Liver (tissue), 3 donors: ENCODE data around the gene MAIP1.

Source experiments
- FOXA1 ChIP-seq: IDR thresholded peaks from 2 replicates; pipeline ENCODE4 v1.6.1; 2016; ENCODE audit warnings: antibody characterized with exemption
- HNF4G ChIP-seq: IDR thresholded peaks from 2 replicates; pipeline ENCODE4 v1.6.1; 2016; ENCODE audit warnings: antibody characterized with exemption
- SP1 ChIP-seq: IDR thresholded peaks from 2 replicates; pipeline ENCODE4 v1.6.1; 2018; ENCODE audit warnings: antibody characterized with exemption, mild to moderate bottlenecking
- TAF1 ChIP-seq: conservative IDR thresholded peaks from 2 replicates; pipeline ENCODE4 v1.6.1; 2016; ENCODE audit warnings: antibody characterized with exemption, mild to moderate bottlenecking
- ZBTB33 ChIP-seq: IDR thresholded peaks from 2 replicates; pipeline ENCODE4 v1.6.1; 2016; ENCODE audit warnings: antibody characterized with exemption
- TF ChIP-seq, protein P1 (sequence below): fragments of 150-350 bp; IDR thresholded peaks from 2 replicates; pipeline ENCODE4 v1.5.1; 2017; ENCODE audit warnings: improper control_type of control experiment, low read depth, low read length; ENCODE audit not compliant: missing input control
- TF ChIP-seq, protein P2 (sequence below): IDR thresholded peaks from 2 replicates; pipeline ENCODE4 v1.6.1; 2016; ENCODE audit warnings: antibody characterized with exemption, mild to moderate bottlenecking
- donor health status: healthy.
- donor health status: healthy.

DNA sequence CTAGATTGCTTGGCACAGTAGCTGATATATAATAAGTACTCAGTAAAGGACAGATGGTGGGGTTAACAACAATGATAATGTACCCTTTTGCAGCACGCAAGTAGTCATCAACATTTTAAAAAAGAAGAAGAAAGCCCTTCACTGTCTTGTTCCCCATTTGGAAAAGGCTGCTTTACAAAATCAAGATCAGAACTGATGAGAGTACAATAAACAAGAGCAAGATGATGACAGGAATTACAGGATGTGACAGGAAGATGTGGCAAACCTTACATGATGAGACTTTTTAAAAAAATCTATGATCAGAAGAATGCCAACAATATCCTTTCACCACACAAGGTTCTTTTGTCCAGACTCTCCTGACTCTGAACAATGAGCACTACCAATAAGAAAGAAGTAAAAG, 9.2 kb upstream of the MAIP1 start:
- TF ChIP-seq, protein P1, sequence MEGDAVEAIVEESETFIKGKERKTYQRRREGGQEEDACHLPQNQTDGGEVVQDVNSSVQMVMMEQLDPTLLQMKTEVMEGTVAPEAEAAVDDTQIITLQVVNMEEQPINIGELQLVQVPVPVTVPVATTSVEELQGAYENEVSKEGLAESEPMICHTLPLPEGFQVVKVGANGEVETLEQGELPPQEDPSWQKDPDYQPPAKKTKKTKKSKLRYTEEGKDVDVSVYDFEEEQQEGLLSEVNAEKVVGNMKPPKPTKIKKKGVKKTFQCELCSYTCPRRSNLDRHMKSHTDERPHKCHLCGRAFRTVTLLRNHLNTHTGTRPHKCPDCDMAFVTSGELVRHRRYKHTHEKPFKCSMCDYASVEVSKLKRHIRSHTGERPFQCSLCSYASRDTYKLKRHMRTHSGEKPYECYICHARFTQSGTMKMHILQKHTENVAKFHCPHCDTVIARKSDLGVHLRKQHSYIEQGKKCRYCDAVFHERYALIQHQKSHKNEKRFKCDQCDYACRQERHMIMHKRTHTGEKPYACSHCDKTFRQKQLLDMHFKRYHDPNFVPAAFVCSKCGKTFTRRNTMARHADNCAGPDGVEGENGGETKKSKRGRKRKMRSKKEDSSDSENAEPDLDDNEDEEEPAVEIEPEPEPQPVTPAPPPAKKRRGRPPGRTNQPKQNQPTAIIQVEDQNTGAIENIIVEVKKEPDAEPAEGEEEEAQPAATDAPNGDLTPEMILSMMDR: no peak
- TF ChIP-seq TAF1: no peak
- TF ChIP-seq SP1: no peak
- no peak for TF ChIP-seq FOXA1
- TF ChIP-seq, protein P2, sequence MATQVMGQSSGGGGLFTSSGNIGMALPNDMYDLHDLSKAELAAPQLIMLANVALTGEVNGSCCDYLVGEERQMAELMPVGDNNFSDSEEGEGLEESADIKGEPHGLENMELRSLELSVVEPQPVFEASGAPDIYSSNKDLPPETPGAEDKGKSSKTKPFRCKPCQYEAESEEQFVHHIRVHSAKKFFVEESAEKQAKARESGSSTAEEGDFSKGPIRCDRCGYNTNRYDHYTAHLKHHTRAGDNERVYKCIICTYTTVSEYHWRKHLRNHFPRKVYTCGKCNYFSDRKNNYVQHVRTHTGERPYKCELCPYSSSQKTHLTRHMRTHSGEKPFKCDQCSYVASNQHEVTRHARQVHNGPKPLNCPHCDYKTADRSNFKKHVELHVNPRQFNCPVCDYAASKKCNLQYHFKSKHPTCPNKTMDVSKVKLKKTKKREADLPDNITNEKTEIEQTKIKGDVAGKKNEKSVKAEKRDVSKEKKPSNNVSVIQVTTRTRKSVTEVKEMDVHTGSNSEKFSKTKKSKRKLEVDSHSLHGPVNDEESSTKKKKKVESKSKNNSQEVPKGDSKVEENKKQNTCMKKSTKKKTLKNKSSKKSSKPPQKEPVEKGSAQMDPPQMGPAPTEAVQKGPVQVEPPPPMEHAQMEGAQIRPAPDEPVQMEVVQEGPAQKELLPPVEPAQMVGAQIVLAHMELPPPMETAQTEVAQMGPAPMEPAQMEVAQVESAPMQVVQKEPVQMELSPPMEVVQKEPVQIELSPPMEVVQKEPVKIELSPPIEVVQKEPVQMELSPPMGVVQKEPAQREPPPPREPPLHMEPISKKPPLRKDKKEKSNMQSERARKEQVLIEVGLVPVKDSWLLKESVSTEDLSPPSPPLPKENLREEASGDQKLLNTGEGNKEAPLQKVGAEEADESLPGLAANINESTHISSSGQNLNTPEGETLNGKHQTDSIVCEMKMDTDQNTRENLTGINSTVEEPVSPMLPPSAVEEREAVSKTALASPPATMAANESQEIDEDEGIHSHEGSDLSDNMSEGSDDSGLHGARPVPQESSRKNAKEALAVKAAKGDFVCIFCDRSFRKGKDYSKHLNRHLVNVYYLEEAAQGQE: no peak
- no peak for TF ChIP-seq ZBTB33
- TF ChIP-seq HNF4G: no peak
